SH-SY5Y (cell line): ENCODE results near the gene TFEB.

Experiments used
- GATA2 ChIP-seq: IDR thresholded peaks from 2 replicates; pipeline ENCODE4 v1.6.1; 2011; ENCODE audit warnings: mild to moderate bottlenecking, low read depth, low read length
- GATA3 ChIP-seq: IDR thresholded peaks from 2 replicates; pipeline ENCODE4 v1.6.1; 2011; ENCODE audit warnings: low read depth, mild to moderate bottlenecking, low read length, moderate library complexity

DNA sequence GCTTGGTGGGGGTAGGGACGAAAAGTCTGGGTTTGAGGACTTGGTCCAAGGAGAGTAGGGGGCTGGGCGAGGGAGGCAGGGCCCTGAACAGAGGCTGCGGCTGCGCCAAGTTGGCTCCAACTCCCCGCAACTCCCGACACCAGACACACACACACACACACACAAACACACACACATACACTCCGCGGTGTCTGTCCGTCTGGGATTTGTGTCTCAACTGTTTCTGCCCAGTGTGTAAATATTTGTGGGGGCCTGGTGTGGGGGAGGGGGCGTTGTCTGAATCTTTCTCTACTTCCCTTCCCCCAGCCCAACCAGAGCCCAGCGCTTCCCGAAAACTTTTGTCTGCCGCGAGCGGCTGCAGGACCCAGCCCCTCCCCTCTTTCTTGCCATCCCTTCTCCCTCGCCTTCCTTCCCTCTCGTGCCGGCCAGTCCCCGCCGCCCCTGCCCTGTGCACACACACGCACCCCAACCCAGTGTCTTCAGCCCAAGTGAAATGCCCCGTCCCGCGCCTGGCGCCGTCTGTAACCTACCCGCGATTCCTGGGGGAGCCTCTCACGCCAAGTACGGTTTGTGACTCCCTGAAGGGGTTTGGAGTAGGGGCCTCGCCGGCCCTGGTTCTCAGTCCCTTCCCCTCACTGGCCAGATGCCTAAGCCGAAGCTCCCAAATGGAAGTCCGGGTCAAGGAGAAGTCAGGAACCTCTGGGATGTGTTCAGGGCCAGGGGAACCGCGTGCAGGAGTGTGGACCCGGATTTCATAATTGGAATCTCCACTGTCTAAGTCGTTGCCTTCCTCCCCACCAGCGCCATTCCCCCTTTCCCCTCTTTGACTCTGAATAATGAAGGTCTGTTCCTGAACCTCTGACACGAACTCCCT lies 96.2 kb downstream of the TFEB start:
- no peak for TF ChIP-seq GATA2
- TF ChIP-seq GATA3: no peak
